Lower lobe of right lung (tissue), 2 donors: ENCODE measurements around the gene LETMD1. TPM values are rescaled to one million over a fixed set of nuclear protein-coding genes. Genes with fewer than 3 reads are reported as not detected.

ENCODE experiments used
- ATAC-seq, 2 donors: fragments of 200-7000 bp; cut with Tn5 transposase; one replicate each; pipeline ENCODE4 v1.9.1; 2020 to 2022; ENCODE audit warnings: mild to moderate bottlenecking in 2 of 2, moderate library complexity in 2 of 2
- DNase-seq: peaks from one replicate; pipeline ENCODE4 v3.0.0-alpha.2; 2020
- H3K27ac ChIP-seq: fragments of 200-600 bp; one replicate; pipeline ENCODE4 v1.8.0; 2022
- H3K27me3 ChIP-seq: fragments of 200-600 bp; one replicate; pipeline ENCODE4 v1.8.0; 2022; ENCODE audit warnings: low read depth
- H3K36me3 ChIP-seq: fragments of 200-600 bp; one replicate; pipeline ENCODE4 v1.8.0; 2022; ENCODE audit warnings: mild to moderate bottlenecking
- H3K4me1 ChIP-seq: fragments of 200-600 bp; one replicate; pipeline ENCODE4 v1.8.0; 2022
- H3K4me3 ChIP-seq: fragments of 200-600 bp; one replicate; pipeline ENCODE4 v1.8.0; 2022; ENCODE audit warnings: mild to moderate bottlenecking
- H3K9me3 ChIP-seq: fragments of 200-600 bp; one replicate; pipeline ENCODE4 v1.8.0; 2022
- intact Hi-C: fragments of 100-400 bp; cut with DNase I; formaldehyde crosslinking; loops from one replicate; pipeline ENCODE4 v1.11.0; 2022
- total RNA-seq: library from RNA; stranded (reverse); fragmentation: NEBNext Ultra II Directional; extraction: Animal tissue kit (Norgen Biotek cat#: 25700); gene quantifications from one replicate; pipeline ENCODE4 v1.2.1, GENCODE V29; 2021
- TF ChIP-seq, protein P1 (sequence below): fragments of 200-600 bp; IDR thresholded peaks from one replicate; pipeline ENCODE4 v1.8.0; 2022; ENCODE audit warnings: antibody characterized with exemption, mild to moderate bottlenecking
- donor health status: DM: no; HTN: yes; CAD: no; lungs with severe emphysema.

The LETMD1 gene
- total RNA-seq, 1 donor from 2014 or later, result 69.6 TPM

DNA sequence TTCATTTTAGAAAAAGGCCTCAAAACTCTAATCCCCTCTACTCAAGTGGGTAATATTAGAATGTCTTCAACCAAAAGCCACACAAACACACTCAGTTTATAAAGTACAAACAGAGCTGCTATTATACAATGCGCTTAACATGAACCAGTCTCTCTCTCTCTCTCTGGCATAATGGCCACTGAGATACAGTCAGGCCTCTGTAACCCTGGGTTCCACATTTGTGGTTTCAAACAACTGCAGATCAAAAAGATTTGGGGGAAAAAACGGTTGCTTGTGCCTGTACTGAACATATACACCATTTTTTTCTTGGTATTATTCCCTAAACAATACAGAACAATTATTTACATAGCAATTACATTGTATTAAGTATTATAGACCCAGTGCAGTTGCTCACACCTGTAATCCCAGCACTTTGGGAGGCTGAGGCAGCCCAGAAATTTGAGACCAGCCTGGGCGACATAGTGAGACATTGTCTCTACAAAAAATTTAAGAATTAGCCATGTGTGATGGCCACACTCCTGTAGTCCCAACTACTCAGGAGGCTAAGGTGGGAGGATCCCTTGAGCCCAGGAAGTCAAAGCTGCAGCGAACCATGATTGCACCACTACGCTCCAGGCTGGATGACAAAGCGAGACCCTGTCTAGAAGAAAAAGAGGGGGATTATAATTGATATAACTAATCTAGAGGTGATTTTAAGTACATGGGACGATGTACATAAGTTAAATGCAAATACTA, 27.5 kb upstream of the LETMD1 start:
- no peak overlapping the region for H3K27ac ChIP-seq
- intact Hi-C loops, result no loop called here
- ATAC-seq, result no peak
- no peaks in the 10 kb centered on the region for H3K36me3 ChIP-seq
- H3K4me3 ChIP-seq, result no peak overlapping the region
- no peak for DNase-seq
- H3K4me1 ChIP-seq, result peaks cover 58% of the 10 kb centered on the region
- no peaks in the 10 kb centered on the region for H3K27me3 ChIP-seq
- TF ChIP-seq, protein P1, sequence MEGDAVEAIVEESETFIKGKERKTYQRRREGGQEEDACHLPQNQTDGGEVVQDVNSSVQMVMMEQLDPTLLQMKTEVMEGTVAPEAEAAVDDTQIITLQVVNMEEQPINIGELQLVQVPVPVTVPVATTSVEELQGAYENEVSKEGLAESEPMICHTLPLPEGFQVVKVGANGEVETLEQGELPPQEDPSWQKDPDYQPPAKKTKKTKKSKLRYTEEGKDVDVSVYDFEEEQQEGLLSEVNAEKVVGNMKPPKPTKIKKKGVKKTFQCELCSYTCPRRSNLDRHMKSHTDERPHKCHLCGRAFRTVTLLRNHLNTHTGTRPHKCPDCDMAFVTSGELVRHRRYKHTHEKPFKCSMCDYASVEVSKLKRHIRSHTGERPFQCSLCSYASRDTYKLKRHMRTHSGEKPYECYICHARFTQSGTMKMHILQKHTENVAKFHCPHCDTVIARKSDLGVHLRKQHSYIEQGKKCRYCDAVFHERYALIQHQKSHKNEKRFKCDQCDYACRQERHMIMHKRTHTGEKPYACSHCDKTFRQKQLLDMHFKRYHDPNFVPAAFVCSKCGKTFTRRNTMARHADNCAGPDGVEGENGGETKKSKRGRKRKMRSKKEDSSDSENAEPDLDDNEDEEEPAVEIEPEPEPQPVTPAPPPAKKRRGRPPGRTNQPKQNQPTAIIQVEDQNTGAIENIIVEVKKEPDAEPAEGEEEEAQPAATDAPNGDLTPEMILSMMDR, result no peak
- no peaks in the 10 kb centered on the region for H3K9me3 ChIP-seq

DNA sequence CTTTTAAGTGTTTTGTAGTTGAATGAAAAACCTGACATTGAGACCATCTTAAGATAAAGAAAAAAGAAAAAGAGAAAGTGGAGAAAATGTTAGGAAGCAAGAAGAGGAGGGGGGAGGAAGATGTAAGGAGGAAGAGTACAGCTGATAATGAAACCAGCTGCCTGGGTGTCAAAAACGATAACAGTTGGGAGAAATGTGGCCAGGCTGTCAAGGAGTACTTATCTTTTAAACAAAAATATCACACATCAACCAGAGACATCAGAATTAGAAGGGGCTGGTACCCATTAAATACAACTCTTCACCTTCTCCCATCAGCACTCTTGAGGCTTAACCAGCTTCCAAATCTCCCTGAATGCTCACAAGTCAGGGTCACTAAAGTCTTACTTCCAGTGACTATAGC, 26.4 kb upstream of the LETMD1 start:
- intact Hi-C loops, result no loop called here
- Histone ChIP-seq H3K36me3 (no peaks in the 10 kb centered on the region), H3K27me3 (no peaks in the 10 kb centered on the region), H3K4me3 (no peak overlapping the region), H3K27ac (no peak overlapping the region), H3K9me3 (no peaks in the 10 kb centered on the region), H3K4me1 (peaks cover 58% of the 10 kb centered on the region)
- TF ChIP-seq, protein P1, result no peak
- ATAC-seq (no peak), DNase-seq (no peak)

DNA sequence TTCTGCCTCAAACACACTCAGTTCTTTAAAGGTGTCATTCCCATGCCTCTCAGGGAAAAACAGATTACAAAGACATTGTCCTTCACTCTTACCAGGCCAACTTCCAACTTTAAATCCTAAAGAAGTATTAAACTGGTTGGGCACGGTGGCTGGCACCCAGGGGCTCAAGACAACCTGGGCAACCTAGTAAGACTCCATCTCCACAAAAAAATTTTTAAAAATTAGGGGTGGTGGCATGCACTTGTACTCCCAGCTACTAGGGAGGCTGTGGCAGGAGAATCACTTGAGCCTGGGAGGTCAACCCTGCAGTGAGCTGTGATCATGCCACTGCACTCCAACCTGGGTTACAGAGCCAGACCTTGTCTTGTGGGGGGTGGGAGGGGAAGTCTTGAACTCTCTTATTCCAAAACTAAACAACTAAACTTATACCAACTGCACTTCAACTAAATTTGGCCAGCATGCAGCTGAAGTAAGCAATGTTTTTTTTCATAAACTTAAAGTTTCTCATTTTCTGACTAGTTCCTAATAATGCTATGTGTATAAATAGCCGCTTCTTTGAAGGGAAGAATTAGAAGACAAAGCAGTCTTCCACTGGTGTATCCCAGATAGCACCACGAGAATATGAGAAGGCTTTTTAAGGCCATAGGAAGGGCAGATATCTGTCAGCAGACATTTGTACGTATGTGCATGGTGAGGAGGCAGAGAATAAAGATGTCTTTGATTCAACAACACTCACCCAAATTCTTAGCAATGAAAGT, 24.3 kb upstream of the LETMD1 start:
- intact Hi-C loops, result no loop called here
- H3K4me1 ChIP-seq, result peaks cover 46% of the 10 kb centered on the region
- DNase-seq (no peak), ATAC-seq (no peak)
- peak overlapping the region; percentile 82 for H3K4me3 ChIP-seq
- no peaks in the 10 kb centered on the region for H3K27me3 ChIP-seq
- H3K36me3 ChIP-seq, result no peaks in the 10 kb centered on the region
- TF ChIP-seq, protein P1, result no peak
- H3K27ac ChIP-seq, result peak overlapping the region; percentile 90
- H3K9me3 ChIP-seq, result no peaks in the 10 kb centered on the region

DNA sequence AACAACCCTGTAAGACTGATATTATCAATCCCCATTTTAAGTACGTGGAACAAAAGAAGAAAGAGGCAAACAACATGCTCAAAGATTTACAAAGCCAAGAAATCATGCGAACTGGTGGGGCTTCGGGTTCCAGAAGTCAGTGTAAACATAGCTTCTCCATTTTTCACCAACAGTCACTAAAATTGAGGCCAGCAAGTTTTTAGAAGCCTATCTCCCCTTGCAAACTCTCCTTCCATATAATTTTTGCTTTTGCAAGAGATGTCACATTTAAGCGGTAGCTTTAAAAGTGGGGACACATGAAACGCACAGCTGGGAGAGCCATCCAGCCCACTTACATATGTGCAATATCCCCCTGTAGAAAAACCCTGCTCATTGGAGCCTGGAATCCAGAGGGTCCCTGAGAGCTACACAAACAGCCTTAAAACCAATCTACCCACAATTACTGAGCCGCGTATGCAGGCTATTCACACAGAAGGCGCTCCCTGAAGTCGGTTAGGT, 22.7 kb upstream of the LETMD1 start:
- intact Hi-C loops, result no loop called here
- peak overlapping the region; percentile 90 for H3K27ac ChIP-seq
- TF ChIP-seq, protein P1, result no peak
- DNase-seq, result no peak
- peaks cover 45% of the 10 kb centered on the region for H3K4me1 ChIP-seq
- no peaks in the 10 kb centered on the region for H3K36me3 ChIP-seq
- H3K9me3 ChIP-seq, result no peaks in the 10 kb centered on the region
- H3K4me3 ChIP-seq, result peak overlapping the region; percentile 82
- ATAC-seq, result no peak
- H3K27me3 ChIP-seq, result no peaks in the 10 kb centered on the region

DNA sequence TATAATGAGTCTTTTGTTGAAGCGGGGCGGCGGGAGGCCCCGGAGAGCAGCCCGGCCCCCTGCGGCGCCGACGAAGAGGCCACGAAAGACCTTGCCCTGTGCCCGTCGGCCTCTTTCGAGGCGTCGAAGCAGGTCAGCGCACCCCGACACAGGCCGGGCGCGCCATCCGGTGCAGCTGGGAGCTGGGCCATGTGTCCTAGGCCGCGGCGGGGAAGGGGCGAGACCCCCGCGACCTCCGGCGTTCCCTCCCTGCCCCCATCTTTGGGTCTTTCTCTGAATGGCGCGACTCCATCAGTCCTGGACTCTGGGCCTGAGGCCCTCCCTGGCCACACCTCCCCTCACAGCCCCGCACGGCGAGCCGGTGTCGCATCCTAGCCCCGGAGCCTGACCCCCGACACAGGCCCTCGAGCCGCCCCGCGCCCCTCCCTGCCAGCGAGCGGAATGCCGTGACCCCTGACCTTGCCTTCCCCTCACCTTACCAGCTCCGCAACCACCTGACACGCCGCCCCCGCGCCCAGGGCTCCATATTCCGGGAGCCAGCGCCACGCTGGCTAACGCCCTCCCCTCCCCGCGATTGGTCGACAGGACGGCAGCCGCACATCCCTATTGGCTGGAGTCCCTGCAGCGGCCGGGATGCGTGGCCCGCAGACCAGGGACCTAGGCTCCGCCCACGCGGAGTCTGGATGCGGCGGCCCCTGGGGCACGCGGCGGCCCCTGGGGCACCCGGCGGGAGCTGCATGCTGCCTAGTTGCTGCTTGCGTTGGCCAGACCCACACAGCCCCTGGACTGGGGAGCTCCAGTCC, 22.1 kb upstream of the LETMD1 start, which contains the start of gene SLC11A2:
SLC11A2 (minus strand) TSS at position 549 of the 803 bp plus-strand sequence. CDS start 15,656 bp downstream, outside the sequence.
- intact Hi-C loops, result no loop called here
- Histone ChIP-seq H3K36me3 (no peaks in the 10 kb centered on the region), H3K27ac (peak within 1 kb of the TSS; percentile 90), H3K4me3 (peak within 1 kb of the TSS; percentile 82), H3K4me1 (peaks cover 39% of the 10 kb centered on the region), H3K27me3 (no peaks in the 10 kb centered on the region), H3K9me3 (no peaks in the 10 kb centered on the region)
- ATAC-seq (peak; percentile 96 to 98), DNase-seq (peak; percentile 98)
- TF ChIP-seq, protein P1, result peak; percentile 32
